ENCODE results near the gene DCP2.

The DCP2 gene

DNA sequence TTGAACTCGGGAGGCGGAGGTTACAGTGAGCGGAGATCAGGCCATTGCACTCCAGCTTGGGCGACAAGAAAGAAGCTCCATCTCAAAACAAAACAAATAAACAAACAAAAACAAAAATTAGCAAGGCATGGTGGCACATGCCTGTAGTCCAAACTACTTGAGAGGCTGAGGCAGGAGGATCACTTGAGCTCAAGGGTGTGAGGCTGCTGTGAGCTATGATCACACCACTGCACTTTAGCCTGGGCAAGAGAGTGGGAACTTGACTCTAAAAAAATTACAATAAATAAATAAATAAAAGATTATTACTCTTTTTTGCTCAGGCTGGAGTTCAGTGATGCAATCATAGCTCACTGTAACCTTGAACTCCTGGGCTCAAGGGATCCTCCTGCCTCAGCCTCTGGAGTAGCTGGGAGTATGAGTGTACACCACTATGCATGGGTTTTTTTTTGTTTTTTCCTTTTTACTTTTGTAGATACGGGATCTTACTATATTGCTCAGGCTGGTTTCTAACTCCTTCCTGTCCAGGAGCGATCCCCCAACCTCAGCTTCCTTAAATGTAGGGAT lies 9.0 kb upstream of the DCP2 start:
- DNase-seq = no peak

DNA sequence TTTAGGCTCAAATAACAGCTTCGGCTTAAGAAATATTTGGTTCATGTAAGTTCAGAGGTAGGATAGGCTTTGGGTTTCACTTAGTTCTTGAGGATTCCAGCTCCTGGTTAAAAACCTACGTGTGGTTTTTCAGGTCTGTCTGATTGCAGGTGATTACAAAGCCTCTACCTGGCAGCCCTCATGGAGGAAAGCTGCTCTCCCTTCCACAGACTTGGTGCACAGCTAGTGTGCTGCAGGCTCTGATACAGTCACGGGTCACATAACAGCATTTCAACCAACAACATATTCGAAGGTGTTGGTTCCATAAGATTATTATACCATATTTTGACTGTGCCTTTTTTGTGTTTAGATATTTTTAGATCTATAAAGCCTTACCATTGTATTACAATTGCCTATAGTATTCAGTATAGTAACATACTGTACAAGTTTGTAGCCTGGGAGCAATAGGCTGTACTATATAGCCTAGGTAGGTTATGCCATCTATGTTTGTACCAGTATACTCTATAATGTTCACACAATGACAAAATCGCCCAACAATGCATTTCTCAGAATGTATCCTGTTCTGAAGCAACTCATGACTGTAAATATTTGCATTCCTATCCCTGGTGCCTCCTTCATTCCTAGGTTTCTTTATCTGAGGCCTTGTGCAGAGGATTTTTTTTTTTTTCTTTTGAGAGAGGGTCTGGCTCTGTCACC lies 8.0 kb upstream of the DCP2 start:
- DNase-seq = no peak

DNA sequence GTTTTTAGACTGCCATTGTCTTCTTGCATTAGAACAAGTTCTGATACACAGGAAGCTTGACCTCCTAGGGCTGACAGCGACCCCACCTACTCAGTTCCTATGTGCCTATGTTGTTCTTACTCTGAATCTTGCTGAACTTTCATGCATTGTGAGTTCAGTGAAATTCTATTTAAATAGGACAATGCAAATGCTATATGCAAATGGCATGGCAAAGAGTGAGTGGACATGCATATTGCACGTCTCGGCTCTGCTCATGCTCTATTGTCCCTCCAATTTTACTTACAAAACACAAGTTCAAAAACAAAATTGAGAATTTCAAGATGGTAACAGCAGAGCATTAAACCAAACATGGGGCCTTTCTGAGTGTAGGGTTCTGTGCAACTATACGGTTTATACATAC lies 5.3 kb upstream of the DCP2 start:
- no peak for DNase-seq

DNA sequence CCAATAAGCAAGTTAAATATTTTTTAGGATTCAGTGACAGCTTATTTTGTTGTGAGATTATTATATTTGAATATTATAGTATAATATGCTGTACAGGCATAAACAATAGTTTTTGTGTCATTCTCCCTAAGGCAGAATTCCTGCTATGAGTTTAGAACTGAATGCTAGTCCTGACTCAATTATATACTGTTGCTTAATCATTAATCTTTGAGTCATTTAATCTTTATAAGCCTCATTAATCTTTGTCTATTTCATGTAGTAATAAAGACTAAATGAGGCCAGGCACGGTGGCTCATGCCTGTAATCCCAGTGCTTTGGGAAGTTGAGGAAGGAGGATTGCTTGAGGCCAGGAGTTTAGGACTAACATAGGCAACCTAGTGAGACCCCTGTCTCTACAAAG lies 3.6 kb upstream of the DCP2 start:
- no peak for DNase-seq

DNA sequence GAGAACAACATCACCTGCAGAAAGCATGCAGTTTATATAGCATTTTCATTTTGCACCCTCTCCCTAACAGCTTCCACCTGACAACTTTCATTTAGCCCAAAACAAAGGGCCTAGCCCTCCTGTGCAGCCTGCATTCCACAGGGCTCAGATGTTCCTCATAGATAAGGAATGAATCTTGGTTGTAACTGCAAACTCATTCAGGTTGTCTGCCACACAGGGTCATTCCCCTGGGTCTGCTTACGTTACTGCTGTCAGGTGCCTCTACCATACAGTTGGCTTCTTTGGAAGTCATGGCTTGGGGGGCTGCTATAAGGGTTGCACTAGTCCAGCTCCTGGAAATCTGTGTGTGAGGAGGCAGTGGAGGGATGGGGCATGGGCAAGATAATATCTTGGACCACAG lies 2.7 kb upstream of the DCP2 start:
- DNase-seq = no peak

DNA sequence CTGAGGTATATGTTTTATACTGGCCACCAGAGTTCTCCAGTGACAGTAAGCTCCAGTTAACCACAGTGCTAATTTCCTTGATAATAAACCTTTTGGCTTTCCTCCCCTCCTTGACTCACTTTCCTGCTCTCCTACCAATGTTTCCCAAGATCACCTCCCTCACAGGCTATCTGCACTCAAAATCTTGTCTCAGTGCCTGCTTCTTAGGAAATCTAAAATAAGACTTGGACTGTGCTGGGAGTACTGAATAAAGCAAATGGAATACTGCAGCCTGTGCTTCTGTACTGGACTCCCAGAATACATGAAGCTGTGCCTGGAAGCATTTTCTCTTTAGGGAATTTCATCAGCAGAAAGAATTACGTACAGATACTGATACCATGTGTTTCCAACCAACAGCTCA lies 1.7 kb upstream of the DCP2 start:
- DNase-seq = no peak

DNA sequence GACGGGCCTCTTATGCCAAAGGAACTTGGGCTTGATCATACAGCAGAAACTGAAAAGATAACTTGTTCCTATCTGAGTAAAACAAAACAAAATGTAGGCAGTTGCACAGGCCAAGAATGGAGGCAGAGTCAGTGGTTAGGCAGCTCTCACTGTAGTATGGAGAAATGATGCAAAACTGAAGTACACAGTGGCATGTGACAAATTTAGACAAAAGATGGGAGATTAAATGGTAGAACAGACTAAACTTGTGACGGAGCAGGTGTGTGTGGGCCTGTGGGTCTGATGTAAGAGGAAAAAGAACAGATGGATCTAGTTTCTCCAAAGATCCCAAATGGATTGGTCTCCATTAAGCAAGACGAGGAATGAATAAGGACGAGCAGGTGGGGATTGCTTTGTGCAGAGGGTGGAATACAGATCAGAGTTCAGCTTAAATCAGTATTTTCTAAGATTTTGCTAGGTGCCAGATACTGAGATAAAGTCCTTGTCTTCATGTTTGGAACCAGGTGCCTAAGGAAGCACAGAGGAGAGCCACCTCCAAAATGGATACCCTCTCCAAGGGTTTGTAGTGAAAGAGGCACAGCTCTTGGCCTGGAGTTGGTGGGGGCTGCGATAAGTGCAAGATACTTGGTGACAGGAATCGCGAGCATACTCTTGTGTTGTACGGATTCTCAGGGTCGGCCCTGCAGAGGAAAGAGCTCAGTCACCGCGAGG lies 722 bp upstream of the DCP2 start:
- DNase-seq = peak; percentile 13

DNA sequence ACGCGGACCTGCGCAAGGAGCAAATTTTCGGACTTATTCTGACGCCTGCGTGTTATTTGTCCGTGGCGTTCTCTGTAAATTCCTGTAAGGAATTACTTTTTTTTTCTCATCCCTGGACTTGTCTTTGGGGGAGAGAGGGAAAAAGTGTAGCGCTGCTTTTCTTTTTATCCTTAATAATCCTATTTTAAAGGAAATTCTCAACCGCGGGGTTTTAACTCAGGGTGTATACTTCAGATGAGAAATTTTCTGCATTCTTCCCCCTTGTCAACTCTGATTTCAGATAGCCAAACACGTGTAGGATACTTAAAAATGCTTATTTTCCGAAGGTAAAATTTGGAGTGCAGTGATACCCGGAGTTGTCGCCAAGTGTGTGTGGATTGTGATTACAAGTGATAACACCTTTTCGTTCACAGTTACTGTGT lies 853 bp downstream of the DCP2 start:
- no peak for DNase-seq

DNA sequence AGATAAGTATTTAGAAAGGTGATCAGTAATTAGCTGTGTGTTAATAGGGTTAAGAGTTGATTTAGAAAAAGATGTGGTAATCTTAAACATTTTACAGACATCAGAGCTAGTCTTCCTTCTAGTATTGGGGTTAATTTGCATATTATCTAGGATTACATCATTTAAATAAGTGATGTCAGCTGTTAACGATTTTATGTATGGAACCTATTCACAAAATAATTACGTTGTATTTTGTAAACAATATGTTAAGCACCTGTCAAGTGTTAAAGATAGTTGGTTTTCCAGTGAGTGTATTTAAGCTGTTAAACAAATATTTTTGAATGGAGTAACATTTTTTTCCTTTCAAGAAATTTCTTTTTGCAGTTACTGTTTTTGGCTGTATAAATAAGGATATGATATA lies 2.2 kb downstream of the DCP2 start:
- DNase-seq = no peak

DNA sequence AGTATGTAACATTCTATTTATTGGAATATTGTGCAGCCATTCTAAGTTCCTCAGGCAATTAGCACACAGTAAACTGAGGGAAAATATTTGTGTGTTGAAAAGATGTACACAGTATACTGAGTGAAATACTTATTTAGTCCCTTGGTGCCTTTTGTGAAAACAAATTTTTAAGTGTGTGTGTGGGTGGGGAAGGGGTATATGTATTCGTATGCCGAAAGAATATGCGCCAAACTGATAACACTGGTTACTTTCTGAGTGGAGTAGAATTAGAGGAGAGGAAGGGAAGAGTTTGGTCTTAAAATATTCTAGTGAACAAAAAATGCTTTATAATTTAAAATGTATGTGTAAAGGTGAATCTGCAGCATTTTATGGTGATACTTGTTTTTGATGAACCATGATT lies 3.1 kb downstream of the DCP2 start:
- no peak for DNase-seq

DNA sequence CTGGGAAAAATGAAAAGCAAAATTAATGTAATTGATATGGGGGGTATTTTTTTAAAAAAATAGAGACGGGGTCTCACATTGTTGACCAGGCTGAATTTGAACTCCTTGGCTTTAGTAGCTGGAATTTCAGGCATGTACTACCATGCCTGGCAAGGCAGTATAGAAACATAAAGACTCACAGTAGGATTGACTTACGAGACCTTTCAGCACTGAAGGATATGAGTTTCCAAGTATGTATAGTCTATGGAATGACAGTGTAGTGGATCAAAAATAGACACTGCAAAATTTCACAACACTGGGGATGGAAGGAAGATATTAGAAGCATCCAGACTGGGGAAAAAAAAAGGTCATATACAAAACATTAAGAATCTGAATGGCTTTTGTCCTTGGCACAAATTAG lies 6.8 kb downstream of the DCP2 start:
- DNase-seq = no peak

DNA sequence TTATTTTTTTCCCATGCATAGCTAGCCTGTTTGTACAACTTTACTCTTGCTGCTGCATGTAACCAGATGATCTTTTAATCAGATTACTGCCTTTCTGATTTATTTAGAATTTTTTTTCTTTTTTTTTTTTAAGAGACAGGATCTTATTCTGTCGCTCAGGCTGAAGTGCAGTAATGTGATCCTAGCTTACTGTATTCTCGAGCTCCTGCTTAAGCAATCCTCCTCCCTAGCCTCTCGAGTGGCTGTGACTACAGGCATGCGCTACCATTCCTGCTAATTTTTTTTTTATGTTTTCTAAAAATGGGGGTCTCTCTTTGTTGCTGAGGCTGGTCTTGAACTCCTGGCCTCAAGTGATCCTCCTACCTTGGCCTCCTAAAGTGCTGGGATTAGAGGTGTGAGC lies 9.6 kb downstream of the DCP2 start:
- no peak for DNase-seq

DNA sequence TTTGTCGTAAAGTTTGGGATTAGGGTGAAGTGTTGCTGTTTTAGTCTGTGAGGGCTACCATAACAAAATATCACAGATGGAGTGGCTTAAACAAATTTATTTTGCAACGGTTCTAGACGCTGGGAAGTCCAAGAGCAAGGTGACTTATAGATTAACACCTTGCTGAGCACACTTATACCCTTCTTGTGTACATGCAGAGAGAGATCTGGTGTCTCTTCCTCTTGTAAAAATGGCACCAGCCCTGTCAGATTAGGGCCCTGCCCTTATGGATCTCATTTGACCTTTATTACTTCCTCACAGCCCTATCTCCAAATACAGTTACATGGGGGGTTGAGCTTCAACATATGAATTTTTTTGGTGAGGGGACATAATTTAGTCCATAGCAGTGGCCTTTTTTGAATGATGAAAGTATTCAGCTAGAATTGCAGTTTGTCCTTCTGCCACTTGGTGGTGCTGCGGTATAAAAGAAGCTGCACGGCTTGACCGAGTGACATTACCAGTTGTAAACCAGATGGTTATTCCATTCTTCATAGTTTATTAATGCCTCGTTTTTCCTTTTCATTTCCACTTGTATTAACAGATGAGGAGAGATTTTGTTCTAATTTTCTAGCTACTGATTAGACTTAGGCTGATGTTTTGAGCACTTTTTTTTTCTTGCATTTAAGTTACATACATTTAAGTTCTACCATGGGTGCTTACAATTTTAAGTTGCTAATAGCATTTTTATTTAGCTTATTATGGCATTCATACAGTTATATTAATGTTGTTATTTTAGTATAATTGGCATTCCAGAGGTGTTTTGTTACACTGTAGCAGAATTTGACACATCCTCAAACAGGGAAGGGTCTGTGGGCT lies 19.4 kb downstream of the DCP2 start:
- DNase-seq = peak; percentile 80

DNA sequence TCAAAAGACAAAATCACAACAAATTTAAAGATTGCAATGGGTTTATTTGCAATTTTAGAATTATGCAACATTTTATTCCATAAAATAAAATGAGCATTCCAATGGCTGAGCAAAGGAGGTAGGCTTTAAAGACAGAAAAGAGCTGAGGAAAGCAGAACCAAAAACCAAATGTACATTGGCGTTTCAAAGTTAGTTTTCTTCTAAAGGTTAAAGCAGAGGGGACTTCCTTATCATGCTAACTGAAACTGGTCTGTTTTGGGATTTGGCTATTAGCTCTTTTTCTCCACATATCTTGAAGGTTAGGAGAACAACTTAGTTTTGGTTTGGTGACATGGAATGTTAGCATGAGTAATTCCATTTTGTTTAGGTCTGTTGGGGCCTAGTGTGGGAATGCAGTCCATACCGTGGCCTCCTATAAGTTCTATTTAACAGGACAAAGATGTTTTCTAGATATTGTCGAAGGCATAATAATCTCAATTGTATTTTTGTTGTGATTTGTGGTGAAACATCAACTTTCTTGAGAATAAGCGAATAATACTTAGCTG lies 20.3 kb downstream of the DCP2 start:
- DNase-seq = no peak

DNA sequence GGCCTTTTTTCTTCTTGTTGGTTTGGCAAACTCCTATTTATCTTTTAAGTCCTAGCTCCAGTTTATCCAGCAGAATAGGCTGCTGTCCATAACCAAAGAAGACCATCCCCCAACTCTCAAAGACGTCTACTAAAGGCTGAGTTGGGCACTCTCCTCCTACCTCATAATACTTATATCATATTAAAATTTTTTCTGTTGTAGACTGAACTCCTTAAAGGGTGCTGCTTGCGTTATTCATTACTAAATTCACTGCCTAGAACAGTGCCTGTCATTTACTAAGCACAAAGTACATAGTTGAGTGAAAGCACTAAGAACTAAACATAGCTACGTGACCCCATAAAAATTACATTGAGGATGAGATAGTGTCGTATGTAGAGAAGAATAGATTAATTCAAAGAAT lies 21.7 kb downstream of the DCP2 start:
- DNase-seq = no peak

DNA sequence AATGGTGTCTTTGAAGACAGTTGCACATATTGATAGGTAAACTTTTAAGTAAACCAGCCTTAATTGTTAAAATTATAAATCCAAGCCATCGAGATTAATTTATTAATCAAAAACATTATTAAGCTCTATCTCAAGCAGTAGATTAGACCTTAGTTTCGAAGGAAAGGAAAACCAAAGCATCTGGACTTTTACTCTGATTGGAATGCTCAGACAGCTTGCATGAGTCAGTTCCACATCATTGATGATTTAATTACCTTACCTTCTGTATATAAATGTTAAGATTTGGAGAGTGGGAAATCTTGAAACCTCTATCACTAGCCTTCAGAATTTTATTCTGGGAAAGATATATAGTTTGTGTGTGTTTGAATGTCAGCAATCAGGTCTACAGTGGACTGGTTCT lies 23.9 kb downstream of the DCP2 start:
- no peak for DNase-seq

DNA sequence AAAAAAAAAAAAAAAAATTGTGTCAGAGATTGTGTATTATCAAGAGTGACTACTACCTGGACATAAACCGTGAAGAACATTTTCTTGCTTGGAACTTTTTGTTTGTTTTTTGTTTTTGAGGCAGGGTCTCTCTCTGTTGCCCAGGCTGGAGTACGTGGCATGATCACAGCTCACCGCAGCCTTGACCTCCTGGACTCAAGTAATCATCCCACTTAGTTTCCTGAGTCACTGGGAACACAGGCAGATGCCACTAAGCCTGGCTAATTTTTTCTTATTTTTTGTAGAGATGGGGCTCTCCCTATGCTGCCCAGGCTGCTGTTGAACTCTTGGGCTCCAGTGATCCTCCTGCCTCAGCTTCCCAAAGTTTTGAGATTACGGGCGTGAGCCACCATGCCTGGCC lies 25.8 kb downstream of the DCP2 start:
- no peak for DNase-seq

DNA sequence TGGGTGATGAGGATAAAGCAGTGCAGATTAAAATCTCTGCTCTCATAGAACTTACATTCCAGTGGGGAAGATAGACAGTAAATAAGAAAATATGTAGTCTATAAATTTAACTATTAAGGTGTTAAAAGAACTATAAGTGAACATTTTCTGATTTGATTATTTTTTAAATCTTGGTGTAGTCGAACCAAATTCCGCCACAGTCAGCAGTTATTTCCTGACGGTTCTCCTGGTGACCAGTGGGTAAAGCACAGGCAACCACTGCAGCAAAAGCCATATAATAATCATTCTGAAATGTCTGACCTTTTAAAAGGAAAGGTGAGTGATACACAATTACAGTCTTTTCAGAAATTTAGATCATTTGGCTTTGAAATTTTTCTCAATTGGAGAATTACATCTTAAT lies 27.2 kb downstream of the DCP2 start:
- no peak for DNase-seq

DNA sequence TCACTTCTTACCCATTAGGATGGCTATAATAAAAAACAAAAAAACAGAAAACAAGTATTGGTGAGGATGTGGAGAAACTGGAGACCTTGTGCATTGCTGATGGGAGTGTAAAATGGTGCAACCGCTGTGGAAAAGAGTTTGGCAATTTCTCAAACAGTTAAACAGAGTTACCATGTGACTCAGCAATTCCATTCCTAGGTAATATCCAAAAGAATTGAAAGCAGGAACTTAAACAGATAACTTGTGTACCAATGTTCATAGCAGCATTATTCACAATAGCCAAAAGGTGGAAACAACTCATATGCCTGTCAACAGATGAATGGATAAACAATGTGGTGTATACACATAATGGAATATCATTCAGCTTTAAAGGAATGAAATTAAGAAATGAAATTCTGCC lies 28.9 kb downstream of the DCP2 start:
- no peak for DNase-seq

DNA sequence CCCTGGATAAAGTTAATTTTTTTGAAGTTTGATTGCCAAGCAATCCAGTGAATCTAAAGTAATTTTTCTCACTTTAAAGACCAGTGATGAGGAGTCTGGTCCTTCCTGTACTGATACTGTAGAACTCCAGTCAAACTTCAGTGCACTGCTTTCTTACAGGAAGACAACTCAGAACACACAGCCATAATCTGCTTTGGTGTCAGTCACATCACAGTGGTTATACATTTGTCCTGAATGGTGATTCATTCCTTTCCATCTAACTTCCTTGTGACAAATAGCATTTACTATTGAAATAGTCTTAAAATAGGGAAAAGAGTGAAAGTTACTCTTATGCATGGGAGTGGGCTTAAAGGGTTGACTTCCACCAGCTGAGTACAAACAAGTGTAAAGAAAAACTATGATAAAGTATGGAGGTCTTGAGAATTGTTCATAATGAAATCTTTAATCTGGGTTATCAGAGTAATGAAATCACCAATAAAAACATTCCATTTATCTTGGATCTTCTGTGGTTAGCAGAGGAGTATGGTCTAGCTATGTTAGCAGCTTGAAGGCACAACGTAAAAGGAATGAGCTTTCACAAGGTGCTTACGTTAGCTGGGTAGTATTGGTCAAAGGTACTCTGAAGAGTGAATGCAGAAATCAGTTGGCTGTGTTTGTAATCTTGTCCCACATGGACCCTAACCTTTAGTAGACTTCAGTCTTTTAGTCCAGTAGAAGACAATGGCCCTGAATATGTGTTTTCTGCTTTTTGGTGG lies 41.5 kb downstream of the DCP2 start:
- no peak for DNase-seq

DNA sequence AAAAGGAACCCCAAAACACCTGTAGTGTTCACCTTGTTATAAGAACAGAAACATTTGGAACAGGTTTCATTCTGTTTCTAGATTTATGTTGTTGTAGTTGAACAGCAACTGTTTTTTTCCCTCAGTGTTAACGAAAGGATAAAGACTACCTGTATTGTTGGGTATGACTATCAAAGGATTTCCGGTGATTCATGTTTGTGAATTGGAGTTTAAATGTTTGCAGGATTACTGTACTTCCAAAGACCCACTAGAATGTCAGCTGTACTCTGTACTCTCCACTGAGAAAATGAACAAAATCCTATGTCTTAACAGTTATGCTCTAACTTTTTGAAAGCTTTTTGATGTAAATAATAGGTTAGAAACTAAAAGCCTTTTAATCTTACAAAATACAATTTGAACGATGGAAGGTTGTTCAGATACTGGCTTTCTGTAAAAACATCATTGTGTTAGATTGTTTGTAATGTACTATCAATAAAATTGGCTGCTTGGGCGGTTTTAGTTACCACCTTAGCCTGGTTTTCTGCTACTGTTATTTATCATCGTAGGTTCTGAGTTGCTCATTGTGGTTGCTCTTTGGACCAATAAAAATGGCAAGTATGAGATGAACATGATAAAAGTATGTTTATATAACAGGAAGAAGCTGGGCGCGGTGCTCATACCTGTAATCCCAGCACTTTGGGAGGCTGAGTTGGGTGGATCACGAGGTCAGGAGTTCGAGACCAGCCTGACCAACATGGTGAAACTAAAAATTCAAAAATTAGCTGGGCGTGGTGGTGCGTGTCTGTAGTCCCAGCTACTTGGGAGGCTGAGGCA lies 44.1 kb downstream of the DCP2 start:
- DNase-seq = peak; percentile 7

DNA sequence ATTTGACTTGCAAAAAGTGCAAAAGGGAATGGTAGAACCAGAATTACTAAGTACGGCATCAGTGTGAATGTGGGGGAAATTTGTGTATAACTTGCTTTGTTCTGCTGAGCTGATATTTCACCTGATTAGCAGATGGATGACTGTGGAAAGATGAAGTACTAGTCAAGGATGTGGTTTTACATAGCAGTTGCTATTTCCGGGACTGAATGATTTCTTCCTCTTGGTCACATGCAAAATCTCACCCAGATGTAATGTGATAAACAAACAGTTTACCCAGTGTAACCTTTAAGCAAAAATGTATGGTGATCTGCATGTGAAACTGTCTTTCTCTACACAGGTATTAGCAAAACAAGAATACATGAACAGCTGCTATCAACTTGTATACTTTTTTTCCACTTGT lies 46.1 kb downstream of the DCP2 start:
- peak; percentile 12 for DNase-seq
